HFF-Myc (cell line): ENCODE measurements around the gene DUS4L.

ENCODE experiments used
- DNase-seq: peaks from one replicate; pipeline ENCODE4 v3.0.0-alpha.2; 2011; ENCODE audit warnings: low read depth; ENCODE audit errors: extremely low read depth
- H3K4me3 ChIP-seq: replicated peaks from 2 replicates; pipeline ENCODE4 v1.5.1; 2011; ENCODE audit warnings: low read depth, mild to moderate bottlenecking, control low read depth, low read length
- CTCF ChIP-seq: IDR thresholded peaks from 2 replicates; pipeline ENCODE4 v1.5.1; 2012; ENCODE audit warnings: mild to moderate bottlenecking, low read depth, low read length, control low read depth; ENCODE audit errors: missing control alignments

DUS4L gene

GRCh38 chr7:107597953-107598352, 34.2 kb downstream of the DUS4L start:
- no peak for TF ChIP-seq CTCF
- no peak for DNase-seq
- no peak overlapping the region for H3K4me3 ChIP-seq

GRCh38 chr7:107599262-107599661, 35.5 kb downstream of the DUS4L start:
- TF ChIP-seq CTCF, result no peak
- DNase-seq, result no peak
- H3K4me3 ChIP-seq, result no peak overlapping the region

- no peak for TF ChIP-seq CTCF
- DNase-seq, result no peak
- no peak overlapping the region for H3K4me3 ChIP-seq
Measured at GRCh38 chr7:107600816-107601215, 37.0 kb downstream of the DUS4L start.

GRCh38 chr7:107605218-107605815, 41.5 kb downstream of the DUS4L start:
- DNase-seq, result no peak
- no peak overlapping the region for H3K4me3 ChIP-seq
- no peak for TF ChIP-seq CTCF

GRCh38 chr7:107606303-107606702, 42.5 kb downstream of the DUS4L start:
- no peak for DNase-seq
- H3K4me3 ChIP-seq, result no peak overlapping the region
- TF ChIP-seq CTCF, result no peak

GRCh38 chr7:107609811-107610261, 46.1 kb downstream of the DUS4L start:
- DNase-seq, result no peak
- TF ChIP-seq CTCF, result no peak
- H3K4me3 ChIP-seq, result no peak overlapping the region

GRCh38 chr7:107610323-107610722, 46.6 kb downstream of the DUS4L start:
- no peak for TF ChIP-seq CTCF
- DNase-seq, result no peak
- H3K4me3 ChIP-seq, result no peak overlapping the region
